HK-2 (cell line): ENCODE results near the gene WDSUB1.

Experiments used
- DNase-seq: peaks from one replicate; pipeline ENCODE4 v3.0.0-alpha.2; 2018; ENCODE audit not compliant: unreplicated experiment

WDSUB1 gene

GRCh38 chr2:159199236-159199635 lies 87.3 kb downstream of the WDSUB1 start:
- DNase-seq = no peak

- no peak for DNase-seq
Observed at GRCh38 chr2:159196393-159196925, 90.0 kb downstream of the WDSUB1 start.

GRCh38 chr2:159195697-159196096 lies 90.8 kb downstream of the WDSUB1 start:
- DNase-seq = no peak

- DNase-seq = no peak
Observed at GRCh38 chr2:159194241-159194640, 92.3 kb downstream of the WDSUB1 start.

GRCh38 chr2:159193791-159194190 lies 92.7 kb downstream of the WDSUB1 start:
- DNase-seq = no peak

- DNase-seq = no peak
Observed at GRCh38 chr2:159192371-159192918, 94.1 kb downstream of the WDSUB1 start.

GRCh38 chr2:159188449-159188848 lies 98.1 kb downstream of the WDSUB1 start:
- DNase-seq = no peak

GRCh38 chr2:159187106-159187505 lies 99.4 kb downstream of the WDSUB1 start:
- no peak for DNase-seq

- no peak for DNase-seq
Observed at GRCh38 chr2:159186462-159186861, 100.0 kb downstream of the WDSUB1 start.
